Smooth muscle cell (in vitro differentiated cells): Measurements from ENCODE around the gene PDE2A. TPM values are rescaled to one million over a fixed set of nuclear protein-coding genes. Genes with fewer than 3 reads are reported as not detected.

Experiments used
- DNase-seq: peaks from one replicate; lab custom pipeline; 2025; ENCODE audit not compliant: unreplicated experiment; lab: John Stamatoyannopoulos, UW
- H2AFZ ChIP-seq: fragments of 200-600 bp; sonication (generic); 2 replicates; pipeline ENCODE4 v1.6.0; 2016; ENCODE audit warnings: antibody characterized with exemption, low read depth, mild to moderate bottlenecking
- H3F3A ChIP-seq: fragments of 200-600 bp; sonication (generic); 2 replicates; pipeline ENCODE4 v1.6.0; 2017; ENCODE audit warnings: antibody characterized with exemption, low read depth
- H3K27ac ChIP-seq: fragments of 200-600 bp; sonication (generic); 2 replicates; pipeline ENCODE4 v1.5.1; 2016; ENCODE audit warnings: low read depth, mild to moderate bottlenecking
- H3K27me3 ChIP-seq: fragments of 200-600 bp; sonication (generic); 2 replicates; pipeline ENCODE4 v1.6.1; 2016; ENCODE audit warnings: low read depth, mild to moderate bottlenecking
- H3K36me3 ChIP-seq: fragments of 200-600 bp; sonication (generic); 2 replicates; pipeline ENCODE4 v1.5.1; 2016; ENCODE audit warnings: low read depth
- H3K4me1 ChIP-seq: fragments of 200-600 bp; sonication (generic); 2 replicates; pipeline ENCODE4 v1.5.1; 2016; ENCODE audit warnings: low read depth
- H3K4me2 ChIP-seq: fragments of 200-600 bp; sonication (generic); 2 replicates; pipeline ENCODE4 v1.6.0; 2016; ENCODE audit warnings: mild to moderate bottlenecking
- H3K4me3 ChIP-seq: fragments of 200-600 bp; sonication (generic); 2 replicates; pipeline ENCODE4 v1.5.1; 2016; ENCODE audit warnings: mild to moderate bottlenecking
- H3K79me2 ChIP-seq: fragments of 200-600 bp; sonication (generic); 2 replicates; pipeline ENCODE4 v1.6.0; 2016; ENCODE audit warnings: low read depth, mild to moderate bottlenecking
- H3K9ac ChIP-seq: fragments of 200-600 bp; sonication (generic); 2 replicates; pipeline ENCODE4 v1.6.0; 2016; ENCODE audit warnings: low read depth
- H3K9me3 ChIP-seq: fragments of 200-600 bp; sonication (generic); replicated peaks from 2 replicates; pipeline ENCODE4 v1.5.1; 2016; ENCODE audit warnings: low read depth
- H4K20me1 ChIP-seq: fragments of 200-600 bp; sonication (generic); 2 replicates; pipeline ENCODE4 v1.6.0; 2016; ENCODE audit warnings: low read depth
- CTCF ChIP-seq: fragments of 200-600 bp; sonication (generic); IDR thresholded peaks from 2 replicates; pipeline ENCODE4 v1.5.1; 2017; ENCODE audit warnings: borderline replicate concordance, mild to moderate bottlenecking, antibody characterized with exemption; ENCODE audit not compliant: insufficient read depth, poor library complexity, severe bottlenecking
- WGBS: methylation state at CpG from one replicate; pipeline ENCODE4 v1.1.7; 2016; ENCODE audit warnings: low lambda C conversion rate; 5-methylcytosine and 5-hydroxymethylcytosine counted together
- polyA plus RNA-seq: library from polyadenylated mRNA; unstranded; fragments of >200 nt; fragmentation: Nextera tagmentation; extraction: Ambion mirVana; gene quantifications from 2 replicates; pipeline ENCODE4 v1.2.1, GENCODE V29; 2016
- total RNA-seq: library from RNA; depleted of rRNA; stranded (reverse); fragments of >200 nt; gene quantifications from 2 replicates; pipeline ENCODE4 v1.2.3, GENCODE V29; 2014

PDE2A gene
- total and polyA plus RNA-seq, 2 experiments from 2014 or later = 1.0 TPM; not detected in 1

GRCh38 chr11:72665911-72666472 lies 8.2 kb downstream of the PDE2A start:
- Histone ChIP-seq H3K4me1 (peaks cover 9% of the 10 kb centered on the region), H3K27me3 (peaks cover 12% of the 10 kb centered on the region)
- WGBS = 56% methylated on average over 6 of the region's 6 CpGs

DNA sequence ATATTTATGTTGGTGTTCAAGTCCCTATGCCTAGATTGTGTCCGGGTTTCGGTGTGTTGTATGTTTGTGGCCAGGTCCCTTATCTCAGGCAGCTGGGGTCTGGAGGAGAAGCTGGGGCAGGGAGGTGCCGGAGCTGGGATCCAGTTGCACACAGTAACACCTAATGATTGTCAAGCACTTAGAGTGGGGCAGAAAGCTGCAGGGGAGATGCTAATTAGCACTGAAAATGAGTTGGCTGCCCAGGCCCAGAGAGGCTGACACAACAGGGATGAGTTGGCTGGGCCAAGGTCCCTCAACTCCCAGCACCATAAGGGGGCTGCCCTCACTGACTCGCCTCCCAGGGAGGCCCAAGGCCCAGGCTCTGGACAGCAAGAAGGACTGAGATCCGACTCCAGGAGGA lies 12.2 kb downstream of the PDE2A start:
- no peaks in the 10 kb centered on the region for H3K9me3 ChIP-seq
- peaks cover 2% of the 10 kb centered on the region for H3K4me1 ChIP-seq
- no peak overlapping the region for H3K27ac ChIP-seq
- H4K20me1 ChIP-seq = no peaks in the 10 kb centered on the region
- WGBS = 84% methylated on average over 5 of the region's 5 CpGs
- H2AFZ ChIP-seq = no peak overlapping the region
- no peak overlapping the region for H3K9ac ChIP-seq
- H3F3A ChIP-seq = no peaks in the 10 kb centered on the region
- TF ChIP-seq CTCF = no peak
- H3K4me3 ChIP-seq = no peak overlapping the region
- no peak overlapping the region for H3K4me2 ChIP-seq
- no peaks in the 10 kb centered on the region for H3K79me2 ChIP-seq
- DNase-seq = no peak
- peaks cover 19% of the 10 kb centered on the region for H3K27me3 ChIP-seq
- no peaks in the 10 kb centered on the region for H3K36me3 ChIP-seq

More at GRCh38 chr11:72665911-72666472, 8.2 kb downstream of the PDE2A start:
- no peaks in the 10 kb centered on the region for H3K79me2 ChIP-seq
- H3K36me3 ChIP-seq = no peaks in the 10 kb centered on the region
- H3K4me2 ChIP-seq = no peak overlapping the region
- DNase-seq = no peak
- no peak overlapping the region for H2AFZ ChIP-seq
- TF ChIP-seq CTCF = no peak
- H4K20me1 ChIP-seq = no peaks in the 10 kb centered on the region
- no peak overlapping the region for H3K9ac ChIP-seq
- no peak overlapping the region for H3K27ac ChIP-seq
- no peak overlapping the region for H3K4me3 ChIP-seq
- H3K9me3 ChIP-seq = no peaks in the 10 kb centered on the region
- H3F3A ChIP-seq = no peaks in the 10 kb centered on the region

- H3K27ac ChIP-seq = no peak overlapping the region
- H3K4me3 ChIP-seq = no peak overlapping the region
- no peak for DNase-seq
- no peaks in the 10 kb centered on the region for H3F3A ChIP-seq
- H3K4me1 ChIP-seq = peaks cover 5% of the 10 kb centered on the region
- H3K9me3 ChIP-seq = no peaks in the 10 kb centered on the region
- H3K4me2 ChIP-seq = no peak overlapping the region
- H3K79me2 ChIP-seq = no peaks in the 10 kb centered on the region
- no peak overlapping the region for H3K9ac ChIP-seq
- no peaks in the 10 kb centered on the region for H3K36me3 ChIP-seq
- H3K27me3 ChIP-seq = peaks cover 19% of the 10 kb centered on the region
- TF ChIP-seq CTCF = no peak
- WGBS = 89% methylated on average over 9 of the region's 9 CpGs
- H2AFZ ChIP-seq = no peak overlapping the region
- no peaks in the 10 kb centered on the region for H4K20me1 ChIP-seq
Measured at GRCh38 chr11:72661486-72661885, 12.7 kb downstream of the PDE2A start.

DNA sequence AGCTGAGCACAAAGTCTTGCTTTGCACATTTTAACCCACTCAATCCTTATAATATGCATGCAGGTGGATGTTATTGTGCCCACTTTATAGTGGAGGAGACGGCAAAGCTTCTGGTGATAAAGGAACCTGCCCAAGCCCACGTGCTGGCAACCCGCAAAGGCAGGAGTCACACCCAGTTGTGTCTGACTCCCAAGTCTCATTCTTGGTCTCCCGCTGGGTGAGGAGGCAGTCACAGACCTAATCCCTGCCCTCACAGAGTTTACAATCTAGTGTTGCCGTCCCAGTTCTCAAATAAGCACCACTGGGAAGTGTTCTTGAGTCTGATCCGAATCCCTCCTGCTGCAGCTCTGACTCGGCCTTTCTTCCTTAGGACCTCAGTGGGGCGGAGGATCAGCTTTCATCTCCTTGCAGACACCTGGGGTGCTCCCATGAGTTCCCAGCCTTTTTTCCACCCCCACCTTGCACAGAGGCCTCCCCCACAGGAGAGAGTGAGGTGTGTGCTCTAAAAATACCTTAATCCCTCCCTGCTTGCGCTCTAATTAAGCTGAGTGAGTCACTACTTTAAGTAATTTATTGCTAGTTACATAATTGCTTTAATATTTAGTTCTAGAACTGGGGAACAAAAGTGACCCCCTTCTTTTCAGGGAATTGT lies 15.1 kb downstream of the PDE2A start:
- H3K27me3 ChIP-seq = peaks cover 19% of the 10 kb centered on the region
- 84% methylated on average over 9 of the region's 9 CpGs for WGBS
- H3K4me1 ChIP-seq = peaks cover 5% of the 10 kb centered on the region
- no peak overlapping the region for H3K27ac ChIP-seq
- no peak for TF ChIP-seq CTCF
- H3K9me3 ChIP-seq = no peaks in the 10 kb centered on the region
- H3K9ac ChIP-seq = no peak overlapping the region
- H3K36me3 ChIP-seq = no peaks in the 10 kb centered on the region
- H4K20me1 ChIP-seq = no peaks in the 10 kb centered on the region
- no peak overlapping the region for H2AFZ ChIP-seq
- no peak for DNase-seq
- H3K4me2 ChIP-seq = no peak overlapping the region
- no peak overlapping the region for H3K4me3 ChIP-seq
- H3F3A ChIP-seq = no peaks in the 10 kb centered on the region
- H3K79me2 ChIP-seq = no peaks in the 10 kb centered on the region
